A549 (cell line): Measurements from ENCODE around the gene ERICH6B. TPM values are rescaled to one million over a fixed set of nuclear protein-coding genes. Genes with fewer than 3 reads are reported as not detected.
"Not testable (repeated sequence)": the region's sequence is repeated elsewhere in the genome, so short reads cannot be mapped to it uniquely, and the experiment has no call there.

Experiments used
- ATAC-seq, 2 experiments: fragments of 200-7000 bp in 1 of 2; fragments of >200 bp in 1 of 2; cut with Nextera tagmentation in 1 of 2; cut with Tn5 transposase in 1 of 2; 3 replicates each; pipeline versions ENCODE4 v1.8.0 to v1.9.1; 2018 to 2020; ENCODE audit warnings: mild to moderate bottlenecking in 1 of 2, moderate library complexity in 1 of 2
- CTCF ChIA-PET: fragments of 300-600 bp; sonication (Branson Sonifier 250); formaldehyde crosslinking; extraction: SDS; loops from one replicate; lab custom pipeline; 2021; ENCODE audit warnings: antibody characterized with exemption, inconsistent platforms; lab: Yijun Ruan, JAX
- POLR2A ChIA-PET: fragments of 350-600 bp; formaldehyde crosslinking; extraction: SDS; loops from one replicate; lab custom pipeline; 2021; ENCODE audit warnings: antibody characterized with exemption, inconsistent platforms; lab: Yijun Ruan, JAX
- DNase-seq, 2 experiments: peaks; one replicate each; pipeline versions ENCODE4 v3.0.0 to v3.0.0-alpha.2; 2011 to 2016; ENCODE audit warnings: low read depth in 1 of 2, low spot score in 1 of 2
- FAIRE-seq: peaks from 2 replicates; lab custom pipeline; 2011; peaks lifted over from hg19 to GRCh38; lab: Jason Lieb, UNC
- H3K27ac ChIP-seq, 2 experiments: fragments of >200 bp; sonication (Bioruptor Twin); formaldehyde crosslinking; 3 replicates each; pipeline ENCODE4 v1.5.1; 2016 to 2017
- H3K4me1 ChIP-seq: fragments of >200 bp; sonication (Bioruptor Twin); formaldehyde crosslinking; 3 replicates; pipeline ENCODE4 v1.6.1; 2016
- H3K4me2 ChIP-seq: fragments of >200 bp; sonication (Bioruptor Twin); formaldehyde crosslinking; 3 replicates; pipeline ENCODE4 v1.6.1; 2016
- H3K4me3 ChIP-seq: fragments of >200 bp; sonication (Bioruptor Twin); formaldehyde crosslinking; 3 replicates; pipeline ENCODE4 v1.5.1; 2016
- H3K9me3 ChIP-seq: fragments of >200 bp; sonication (Bioruptor Twin); formaldehyde crosslinking; 3 replicates; pipeline ENCODE4 v1.6.1; 2016
- CBX2 ChIP-seq: fragments of 200-600 bp; sonication (generic); IDR thresholded peaks from 2 replicates; pipeline ENCODE4 v1.6.1; 2016; ENCODE audit warnings: low read depth, mild to moderate bottlenecking, borderline replicate concordance
- CHD2 ChIP-seq: fragments of 150-350 bp; IDR thresholded peaks from 2 replicates; pipeline ENCODE4 v1.6.1; 2014; ENCODE audit warnings: low read length; ENCODE audit not compliant: partially characterized antibody
- EP300 ChIP-seq, 2 experiments: fragments of >200 bp; sonication (Bioruptor Twin); formaldehyde crosslinking; IDR thresholded peaks; 2 replicates in 1 of 2; 3 replicates in 1 of 2; pipeline ENCODE4 v1.6.1; 2016 to 2017
- ESRRA ChIP-seq: fragments of 150-350 bp; IDR thresholded peaks from 2 replicates; pipeline ENCODE4 v1.6.1; 2014; ENCODE audit warnings: mild to moderate bottlenecking, low read length, borderline replicate concordance
- FOSB ChIP-seq: fragments of 250-450 bp; sonication (Bioruptor Pico); IDR thresholded peaks from 2 replicates; pipeline ENCODE4 v1.5.0; 2020; ENCODE audit warnings: mild to moderate bottlenecking, moderate library complexity
- HEYL ChIP-seq: fragments of 250-450 bp; sonication (Bioruptor Pico); IDR thresholded peaks from 2 replicates; pipeline ENCODE4 v1.8.0; 2021; ENCODE audit warnings: mild to moderate bottlenecking, moderate library complexity
- HOXA7 ChIP-seq: fragments of 250-450 bp; sonication (Bioruptor Pico); IDR thresholded peaks from 2 replicates; pipeline ENCODE4 v1.5.0; 2020; ENCODE audit warnings: mild to moderate bottlenecking, moderate library complexity
- HOXB5 ChIP-seq: fragments of 250-450 bp; sonication (Bioruptor Pico); IDR thresholded peaks from 2 replicates; pipeline ENCODE4 v1.5.0; 2020; ENCODE audit warnings: mild to moderate bottlenecking, moderate library complexity
- MAFK ChIP-seq: fragments of 450-650 bp; IDR thresholded peaks from 2 replicates; pipeline ENCODE4 v1.6.1; 2014; ENCODE audit not compliant: partially characterized antibody
- NPAS2 ChIP-seq: fragments of 250-450 bp; sonication (Bioruptor Pico); IDR thresholded peaks from 2 replicates; pipeline ENCODE4 v1.8.0; 2022; ENCODE audit warnings: mild to moderate bottlenecking, moderate library complexity, borderline replicate concordance
- POLR2A ChIP-seq: IDR thresholded peaks from 2 replicates; pipeline ENCODE4 v1.6.1; 2012; ENCODE audit warnings: mild to moderate bottlenecking, low read length
- POLR2AphosphoS2 ChIP-seq: conservative IDR thresholded peaks from 2 replicates; pipeline ENCODE4 v1.6.1; 2012; ENCODE audit warnings: low read length, improper control_type of control experiment, inconsistent platforms
- RNF2 ChIP-seq: fragments of 200-600 bp; sonication (generic); IDR thresholded peaks from 2 replicates; pipeline ENCODE4 v1.6.1; 2016; ENCODE audit warnings: low read depth, mild to moderate bottlenecking, antibody characterized with exemption, moderate library complexity, borderline replicate concordance
- SREBF2 ChIP-seq: fragments of 450-650 bp; IDR thresholded peaks from 2 replicates; pipeline ENCODE4 v1.6.1; 2014; ENCODE audit warnings: mild to moderate bottlenecking, moderate library complexity
- TFCP2L1 ChIP-seq: fragments of 250-450 bp; sonication (Bioruptor Pico); IDR thresholded peaks from 2 replicates; pipeline ENCODE4 v1.5.0; 2021; ENCODE audit warnings: mild to moderate bottlenecking
- TP53 ChIP-seq: fragments of 250-450 bp; sonication (Bioruptor Pico); IDR thresholded peaks from 2 replicates; pipeline ENCODE4 v1.5.0; 2021; ENCODE audit warnings: mild to moderate bottlenecking, moderate library complexity
- ZC3H11A ChIP-seq: fragments of 450-650 bp; IDR thresholded peaks from 2 replicates; pipeline ENCODE4 v1.6.1; 2014; ENCODE audit warnings: antibody characterized with exemption, mild to moderate bottlenecking
- ZSCAN20 ChIP-seq: fragments of 250-450 bp; sonication (Bioruptor Pico); IDR thresholded peaks from 2 replicates; pipeline ENCODE4 v1.8.0; 2022; ENCODE audit warnings: mild to moderate bottlenecking, moderate library complexity
- WGBS: methylation state at CpG from one replicate; pipeline ENCODE4 v1.1.6; 2017; ENCODE audit errors: missing lambda C conversion rate; 5-methylcytosine and 5-hydroxymethylcytosine counted together
- polyA plus RNA-seq, 4 experiments: library from polyadenylated mRNA; depleted of rRNA in 3 of 4; stranded (reverse); fragments of >200 nt; fragmentation: RNase III in 1 of 4; extraction: RNeasy Plus Mini Kit Qiagen cat#74134 plus additional on column Dnase treatment in 1 of 4; gene quantifications; 2 replicates in 3 of 4; 3 replicates in 1 of 4; pipeline ENCODE4 v1.2.3, GENCODE V29; 2011 to 2017

The ERICH6B gene
- polyA plus RNA-seq, 2 of the 4 experiments (the other 2 are of a cell fraction) = not detected

DNA sequence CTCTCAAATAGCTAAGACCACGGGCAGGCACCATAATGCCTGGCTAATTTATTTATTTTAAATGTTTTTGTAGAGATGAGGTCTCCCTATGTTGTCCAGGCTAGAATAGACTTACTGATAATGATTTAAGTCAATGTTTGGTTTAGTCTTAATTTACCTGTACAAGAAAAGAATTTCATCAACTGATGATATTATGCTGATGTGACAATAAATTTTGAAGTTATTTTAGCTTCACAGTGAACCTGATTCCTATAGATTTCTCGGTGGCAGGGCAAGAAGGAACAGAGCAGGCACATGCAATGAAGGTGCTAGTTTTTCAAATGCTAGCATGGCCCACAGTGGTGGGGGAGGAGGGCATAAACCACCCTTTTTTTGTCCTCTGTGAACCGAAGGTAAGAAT, 44.0 kb upstream of the ERICH6B start:
- no peak for TF ChIP-seq HOXA7 (CRISPR knock-in tag)
- TF ChIP-seq MAFK = peak; percentile 95
- ChIA-PET CTCF (no interaction called here), POLR2A (no interaction called here)
- H3K9me3 ChIP-seq = no peaks in the 10 kb centered on the region
- no peak overlapping the region for H3K4me2 ChIP-seq
- WGBS = 21% methylated on average over 3 of the region's 3 CpGs
- no peak overlapping the region for H3K27ac ChIP-seq
- DNase-seq (no peak), ATAC-seq (no peak), FAIRE-seq (no peak)
- H3K4me3 ChIP-seq = no peak overlapping the region
- H3K4me1 ChIP-seq = no peaks in the 10 kb centered on the region

- CTCF ChIA-PET = no interaction called here
These were observed 43.2 kb upstream of the ERICH6B start for GRCh38 chr13:45658586-45659235.

DNA sequence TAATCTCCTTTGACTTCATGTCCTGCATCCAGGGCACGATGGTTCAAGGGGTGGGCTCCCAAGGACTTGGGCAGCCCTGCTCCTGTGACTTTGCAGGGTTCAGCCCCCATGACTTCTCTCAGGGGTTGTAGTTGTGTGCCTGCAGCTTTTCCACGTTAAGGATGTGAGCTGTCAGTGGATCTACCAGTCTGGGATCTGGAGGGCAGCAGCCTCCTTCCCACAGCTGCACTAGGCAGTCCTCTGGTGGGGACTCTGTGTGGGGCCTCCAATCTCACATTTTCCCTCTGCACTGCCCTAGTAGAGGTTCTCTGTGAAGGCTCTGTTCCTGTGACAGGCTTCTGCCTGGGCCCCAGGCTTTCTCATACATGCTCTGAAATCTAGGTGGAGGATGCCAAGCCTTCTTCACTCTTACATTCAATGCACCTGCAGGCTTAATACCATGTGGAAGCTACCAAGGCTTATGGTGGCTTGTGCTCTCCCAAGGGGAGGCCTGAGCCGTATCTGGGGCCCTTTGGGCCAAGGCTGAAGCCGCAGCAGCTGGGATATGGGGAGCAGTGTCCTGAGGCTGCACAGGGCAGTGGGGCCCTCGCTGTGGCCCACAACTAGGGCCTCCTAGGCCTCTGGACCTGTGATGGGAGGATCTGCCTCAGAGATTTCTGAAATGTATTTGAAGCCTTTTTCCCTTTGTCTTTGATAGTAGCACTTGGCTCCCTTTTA, 39.3 kb upstream of the ERICH6B start:
- Histone ChIP-seq H3K4me2 (no peak overlapping the region), H3K9me3 (no peaks in the 10 kb centered on the region), H3K27ac (no peak overlapping the region), H3K4me1 (no peaks in the 10 kb centered on the region), H3K4me3 (no peak overlapping the region)
- FAIRE-seq = no peak
- ChIA-PET CTCF (interaction anchor here (1.5 kb wide), 1 partner anchor 16 kb away, joined by 4 read pairs; no protein-coding TSS in a partner anchor), POLR2A (no interaction called here)
- WGBS = 10% methylated on average over 2 of the region's 5 CpGs
- no peak for ATAC-seq
- no peak for DNase-seq
- TF ChIP-seq TP53 = no peak
- no peak for TF ChIP-seq EP300 (IDR thresholded peaks at IDR 0.05)
- no peak for TF ChIP-seq CHD2
- no peak for TF ChIP-seq CBX2
- TF ChIP-seq NPAS2 (CRISPR knock-in tag) = no peak
- TF ChIP-seq POLR2A = no peak
- no peak for TF ChIP-seq TFCP2L1 (CRISPR knock-in tag)
- no peak for TF ChIP-seq POLR2AphosphoS2
- no peak for TF ChIP-seq ZC3H11A
- no peak for TF ChIP-seq ESRRA
- TF ChIP-seq SREBF2 = no peak
- no peak for TF ChIP-seq FOSB (CRISPR knock-in tag)
- TF ChIP-seq RNF2 = no peak
- TF ChIP-seq HOXB5 (CRISPR knock-in tag) = no peak
- TF ChIP-seq, all 56 proteins: peak for 0

More at GRCh38 chr13:45658586-45659235, 43.2 kb upstream of the ERICH6B start:
- ATAC-seq (no peak), DNase-seq (no peak), FAIRE-seq (no peak)
- WGBS = 54% methylated on average over 5 of the region's 5 CpGs
- no peak overlapping the region for H3K4me2 ChIP-seq
- no peaks in the 10 kb centered on the region for H3K9me3 ChIP-seq
- H3K4me1 ChIP-seq = no peaks in the 10 kb centered on the region
- H3K4me3 ChIP-seq = no peak overlapping the region
- H3K27ac ChIP-seq = no peak overlapping the region
- POLR2A ChIA-PET = no interaction called here
- TF ChIP-seq HEYL (CRISPR knock-in tag) (no peak), ZSCAN20 (CRISPR knock-in tag) (no peak)

DNA sequence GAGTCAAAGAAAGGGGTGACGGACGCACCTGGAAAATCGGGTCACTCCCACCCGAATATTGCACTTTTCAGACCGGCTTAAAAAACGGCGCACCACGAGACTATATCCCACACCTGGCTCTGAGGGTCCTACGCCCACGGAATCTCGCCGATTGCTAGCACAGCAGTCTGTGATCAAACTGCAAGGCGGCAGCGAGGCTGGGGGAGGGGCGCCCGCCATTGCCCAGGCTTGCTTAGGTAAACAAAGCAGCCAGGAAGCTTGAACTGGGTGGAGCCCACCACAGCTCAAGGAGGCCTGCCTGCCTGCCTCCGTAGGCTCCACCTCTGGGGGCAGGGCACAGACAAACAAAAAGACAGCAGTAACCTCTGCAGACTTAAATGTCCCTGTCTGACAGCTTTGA, 29.7 kb upstream of the ERICH6B start:
- FAIRE-seq, H3K4me1 ChIP-seq, ATAC-seq, H3K9me3 ChIP-seq, DNase-seq, H3K27ac ChIP-seq, CTCF ChIA-PET, POLR2A ChIA-PET: not testable (repeated sequence)
- H3K4me2 ChIP-seq = peak overlapping the region; percentile 28; the same call in 1 of the 3 replicates
- no CpG with 5 or more reads among the region's 17 CpGs for WGBS
- H3K4me3 ChIP-seq = peak overlapping the region; percentile 18; the same call in 1 of the 3 replicates

DNA sequence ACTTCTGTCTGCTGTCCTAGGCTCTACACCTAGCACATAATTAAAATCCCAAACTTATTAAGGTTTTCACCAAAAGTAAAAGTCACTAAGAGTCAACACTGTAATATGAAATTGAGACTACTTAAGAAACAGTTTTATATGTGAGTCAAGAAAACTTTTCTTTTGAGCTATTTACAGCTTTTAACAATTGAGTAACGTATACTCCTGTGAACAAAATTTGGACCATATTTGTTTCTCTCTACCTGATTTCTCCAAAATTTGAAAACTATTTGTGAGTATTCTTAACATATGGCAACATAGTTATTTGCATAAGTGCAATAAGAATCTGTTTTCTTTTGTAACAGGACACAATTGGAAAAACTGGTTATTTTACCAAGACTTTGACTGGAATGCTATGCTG, 26.6 kb upstream of the ERICH6B start:
- H3K4me2 ChIP-seq, H3K4me3 ChIP-seq, DNase-seq, ATAC-seq, H3K4me1 ChIP-seq, H3K9me3 ChIP-seq, H3K27ac ChIP-seq, CTCF ChIA-PET, POLR2A ChIA-PET, FAIRE-seq: not testable (repeated sequence)
- WGBS = 72% methylated on average over 1 of the region's 1 CpG

GRCh38 chr13:45635291-45635690, 19.8 kb upstream of the ERICH6B start:
- ATAC-seq, H3K27ac ChIP-seq, POLR2A ChIA-PET, FAIRE-seq, CTCF ChIA-PET, DNase-seq, H3K4me1 ChIP-seq, H3K9me3 ChIP-seq, H3K4me2 ChIP-seq, H3K4me3 ChIP-seq: not testable (repeated sequence)
- WGBS = 5% methylated on average over 1 of the region's 1 CpG
